Muscle of leg (tissue), 11 donors: ENCODE data around the gene NELFB. TPM values are rescaled to one million over a fixed set of nuclear protein-coding genes. Genes with fewer than 3 reads are reported as not detected.
A peak's percentile ranks its signal among the peaks of the same experiment; 100 is the strongest.

Experiments
- DNase-seq: peaks from one replicate; pipeline ENCODE4 v3.0.0; 2013
- H3K27ac ChIP-seq: one replicate; pipeline ENCODE4 v1.5.1; 2013; ENCODE audit warnings: mild to moderate bottlenecking, low read length, control low read depth
- H3K27me3 ChIP-seq: one replicate; pipeline ENCODE4 v1.6.1; 2013; ENCODE audit warnings: low read length; ENCODE audit not compliant: control insufficient read depth, insufficient read depth
- H3K36me3 ChIP-seq: one replicate; pipeline ENCODE4 v1.6.1; 2013; ENCODE audit warnings: low read length; ENCODE audit not compliant: control insufficient read depth, insufficient read depth
- H3K4me1 ChIP-seq: one replicate; pipeline ENCODE4 v1.6.1; 2013; ENCODE audit warnings: low read length; ENCODE audit not compliant: control insufficient read depth, insufficient read depth
- H3K4me3 ChIP-seq: one replicate; pipeline ENCODE4 v1.5.1; 2013; ENCODE audit warnings: low read length, control low read depth
- H3K9me3 ChIP-seq: replicated peaks from 2 replicates; pipeline ENCODE4 v1.6.1; 2013; ENCODE audit warnings: low read depth, low read length; ENCODE audit not compliant: control insufficient read depth
- WGBS: methylation state at CpG from one replicate; pipeline ENCODE4 v1.1.5; 2013; ENCODE audit warnings: missing lambda C conversion rate; ENCODE audit not compliant: insufficient coverage; 5-methylcytosine and 5-hydroxymethylcytosine counted together
- polyA plus RNA-seq, 8 donors: library from polyadenylated mRNA; unstranded; fragments of 120-200 nt; gene quantifications; one replicate each; pipeline versions ENCODE4 v1.2.1 to v1.2.3, GENCODE V29; 2013; ENCODE audit warnings: inconsistent platforms in 1 of 8, low replicate concordance in 1 of 8; ENCODE audit not compliant: insufficient read length in 8 of 8, insufficient read depth in 1 of 8
- total RNA-seq: library from RNA; stranded (reverse); fragments of 120-200 nt; gene quantifications from one replicate; pipeline ENCODE4 v1.2.4, GENCODE V29; 2013

Gene NELFB
- total and polyA plus RNA-seq, 9 donors: 25.9 to 57.6 (median 52.7) TPM

DNA sequence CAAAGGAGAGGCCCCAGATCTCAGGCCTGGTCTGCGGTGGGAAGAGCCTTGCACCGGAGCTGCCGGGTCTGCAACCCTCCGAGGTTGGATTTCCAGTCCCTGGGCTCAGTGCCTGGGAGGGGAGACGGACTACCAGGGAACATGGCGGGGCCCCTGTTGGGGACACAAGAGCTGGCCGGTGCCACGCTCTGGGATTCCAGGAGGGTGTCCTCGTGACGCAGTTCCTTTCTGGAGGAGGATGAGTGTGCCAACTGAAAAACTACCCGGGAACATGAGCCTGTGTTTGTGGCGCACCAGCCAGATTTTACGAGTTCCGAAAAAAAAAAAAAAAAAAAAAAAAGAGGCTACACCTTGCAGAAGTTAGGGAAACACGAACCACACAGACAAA, 38.0 kb downstream of the NELFB start:
- Histone ChIP-seq H3K27me3 (peaks cover 42% of the 10 kb centered on the region), H3K4me3 (no peak overlapping the region), H3K27ac (no peak overlapping the region), H3K36me3 (no peaks in the 10 kb centered on the region), H3K9me3 (peaks cover 3% of the 10 kb centered on the region), H3K4me1 (peaks cover 23% of the 10 kb centered on the region)
- no peak for DNase-seq
- WGBS: 47% methylated on average over 6 of the region's 15 CpGs

DNA sequence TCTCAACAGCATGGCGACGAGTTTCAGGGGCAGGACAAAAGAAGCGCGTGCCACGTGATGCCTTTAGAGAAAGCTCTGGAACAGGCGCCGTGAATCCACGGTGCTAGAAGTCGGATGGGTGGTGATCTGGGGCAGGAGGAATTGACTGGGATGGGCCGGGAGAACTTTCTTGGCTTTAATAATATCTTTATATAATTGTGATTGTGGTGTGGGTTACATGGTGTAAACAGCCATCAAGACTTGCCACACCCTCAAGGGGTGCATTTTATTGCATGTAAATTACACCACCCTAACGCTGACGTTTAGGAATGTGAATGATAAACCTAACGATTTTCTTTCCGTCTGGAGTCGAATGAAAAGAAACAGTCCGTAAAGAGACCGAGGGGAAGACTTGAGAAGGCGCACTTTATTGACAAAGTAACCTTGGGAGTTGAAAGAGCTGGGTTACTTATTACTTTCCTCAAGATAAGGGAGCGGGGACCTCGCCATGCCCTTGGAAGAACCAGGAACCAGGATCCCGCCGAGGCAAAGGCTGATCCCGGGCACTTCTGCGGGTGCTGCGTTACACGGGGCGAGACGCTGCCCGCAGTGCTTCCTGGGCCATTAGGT, 38.5 kb downstream of the NELFB start:
- Histone ChIP-seq H3K27ac (no peak overlapping the region), H3K4me1 (peaks cover 26% of the 10 kb centered on the region), H3K27me3 (peaks cover 47% of the 10 kb centered on the region), H3K4me3 (no peak overlapping the region), H3K9me3 (peaks cover 3% of the 10 kb centered on the region), H3K36me3 (no peaks in the 10 kb centered on the region)
- 89% methylated on average over 10 of the region's 29 CpGs for whole genome bisulfite sequencing
- DNase-seq: no peak

GRCh38 chr9:137294091-137294680, 39.1 kb downstream of the NELFB start:
- Histone ChIP-seq H3K4me1 (peaks cover 28% of the 10 kb centered on the region), H3K4me3 (no peak overlapping the region), H3K36me3 (no peaks in the 10 kb centered on the region), H3K27ac (no peak overlapping the region), H3K9me3 (peaks cover 3% of the 10 kb centered on the region), H3K27me3 (peaks cover 53% of the 10 kb centered on the region)
- DNase-seq: no peak
- WGBS: 49% methylated on average over 2 of the region's 11 CpGs

DNA sequence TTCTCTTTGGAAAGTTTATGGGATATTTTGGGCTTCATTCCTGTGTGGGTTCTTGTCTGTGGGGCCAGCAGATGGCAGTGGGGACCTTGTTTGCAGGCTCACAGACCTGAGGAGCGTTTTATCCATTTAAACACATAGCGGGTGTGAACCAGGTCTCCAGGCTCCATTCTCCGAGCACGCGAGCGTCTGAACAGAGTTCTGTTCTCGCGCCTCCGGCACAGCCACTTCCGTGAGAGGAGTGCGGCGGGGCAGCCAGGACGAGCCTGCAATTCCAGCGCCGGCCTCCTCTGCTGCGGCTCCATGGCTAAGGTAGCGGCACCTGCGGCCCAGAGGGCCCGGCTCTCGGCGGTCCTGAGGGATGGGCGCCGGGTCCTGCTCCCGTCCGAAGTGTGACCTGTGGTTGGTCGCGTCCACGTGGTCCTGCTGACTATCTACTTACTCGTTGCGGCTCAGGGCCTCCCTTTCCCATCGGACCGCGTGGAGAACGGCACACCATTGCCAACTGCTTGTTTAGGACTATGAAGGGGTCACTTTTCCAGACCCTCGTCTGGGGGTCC, 39.6 kb downstream of the NELFB start:
- Histone ChIP-seq H3K4me1 (peaks cover 30% of the 10 kb centered on the region), H3K27me3 (peaks cover 58% of the 10 kb centered on the region), H3K9me3 (peaks cover 3% of the 10 kb centered on the region), H3K4me3 (no peak overlapping the region), H3K36me3 (no peaks in the 10 kb centered on the region), H3K27ac (no peak overlapping the region)
- DNase-seq: no peak
- 9% methylated on average over 35 of the region's 35 CpGs for WGBS

DNA sequence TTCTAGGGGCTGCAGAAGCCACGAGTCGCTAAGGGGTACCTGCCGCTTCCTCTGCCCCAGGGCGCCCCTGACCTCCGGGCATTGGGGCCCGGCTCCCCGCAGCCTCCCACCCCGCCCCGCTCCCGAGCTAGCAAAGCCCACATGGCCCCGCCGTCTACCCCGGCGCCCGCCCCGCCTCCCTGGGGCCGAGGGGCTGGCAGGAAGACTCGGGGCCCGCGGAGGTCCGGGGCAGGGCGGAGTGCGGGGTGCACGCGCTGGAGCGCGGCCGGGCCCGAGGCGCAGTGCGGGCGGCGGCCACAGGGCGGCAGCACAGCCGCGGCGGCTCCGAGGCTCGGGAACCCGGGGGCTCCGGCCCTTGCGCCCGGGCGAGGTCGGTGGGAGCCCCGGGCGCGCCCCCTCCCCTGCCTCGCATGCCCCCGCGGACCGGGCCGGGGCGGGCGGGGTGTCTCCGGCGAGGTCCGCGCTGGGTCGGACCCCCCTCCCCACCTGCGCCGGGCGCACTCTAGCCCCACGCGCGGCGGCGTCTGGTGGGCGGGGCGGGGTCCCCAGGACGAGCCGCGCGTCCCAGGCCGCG, 40.2 kb downstream of the NELFB start:
- Histone ChIP-seq H3K27ac (no peak overlapping the region), H3K36me3 (no peaks in the 10 kb centered on the region), H3K4me3 (no peak overlapping the region), H3K4me1 (peaks cover 34% of the 10 kb centered on the region), H3K9me3 (peaks cover 3% of the 10 kb centered on the region), H3K27me3 (peaks cover 62% of the 10 kb centered on the region)
- DNase-seq: no peak
- under 1% methylated on average over 76 of the region's 76 CpGs for WGBS

- Histone ChIP-seq H3K36me3 (no peaks in the 10 kb centered on the region), H3K9me3 (peaks cover 3% of the 10 kb centered on the region), H3K27ac (peak overlapping the region; percentile 86), H3K4me1 (peaks cover 37% of the 10 kb centered on the region), H3K27me3 (peaks cover 66% of the 10 kb centered on the region), H3K4me3 (peak overlapping the region; percentile 17)
- DNase-seq: no peak
- 6% methylated on average over 48 of the region's 78 CpGs for WGBS
Measured at GRCh38 chr9:137295849-137296669, 40.9 kb downstream of the NELFB start.

- peak overlapping the region; percentile 86 for H3K27ac ChIP-seq
- peaks cover 66% of the 10 kb centered on the region for H3K27me3 ChIP-seq
- H3K9me3 ChIP-seq: peaks cover 3% of the 10 kb centered on the region
- DNase-seq: peak; percentile 77
- H3K36me3 ChIP-seq: no peaks in the 10 kb centered on the region
- H3K4me1 ChIP-seq: peaks cover 40% of the 10 kb centered on the region
- 31% methylated on average over 15 of the region's 24 CpGs for WGBS
- H3K4me3 ChIP-seq: peak overlapping the region; percentile 17
Measured at GRCh38 chr9:137296670-137297664, 41.8 kb downstream of the NELFB start.

GRCh38 chr9:137297966-137298365, 42.8 kb downstream of the NELFB start:
- DNase-seq: no peak
- H3K36me3 ChIP-seq: no peaks in the 10 kb centered on the region
- peaks cover 45% of the 10 kb centered on the region for H3K4me1 ChIP-seq
- H3K27me3 ChIP-seq: peaks cover 64% of the 10 kb centered on the region
- peak overlapping the region; percentile 20 for H3K27ac ChIP-seq
- H3K9me3 ChIP-seq: peaks cover 3% of the 10 kb centered on the region
- no peak overlapping the region for H3K4me3 ChIP-seq
- 90% methylated on average over 2 of the region's 7 CpGs for WGBS
